WTC11 (cell line): Measurements from ENCODE around the gene GEMIN5. TPM values are rescaled to one million over a fixed set of nuclear protein-coding genes. Genes with fewer than 3 reads are reported as not detected.

ENCODE experiments used
- ATAC-seq: fragments of 200-7000 bp; cut with Tn5 transposase; 2 replicates; pipeline ENCODE4 v1.10.0; 2021; ENCODE audit warnings: mild to moderate bottlenecking, moderate library complexity
- CTCF ChIA-PET: fragments of 300-600 bp; sonication (Branson Sonifier 250); formaldehyde crosslinking; loops from one replicate; lab custom pipeline; 2021; ENCODE audit warnings: antibody characterized with exemption; lab: Charles Lee
- POLR2A ChIA-PET: fragments of 350-600 bp; sonication (Branson Sonifier 250); formaldehyde crosslinking; loops from one replicate; lab custom pipeline; 2021; ENCODE audit warnings: antibody characterized with exemption; lab: Charles Lee
- DNase-seq: peaks from one replicate; pipeline ENCODE4 v3.0.0; 2021; ENCODE audit warnings: low spot score
- H3K27ac Mint-ChIP-seq: 2 replicates; pipeline ENCODE4 v1.8.0; 2021; ENCODE audit warnings: mixed read lengths
- H3K27me3 Mint-ChIP-seq: 2 replicates; pipeline ENCODE4 v1.8.0; 2021; ENCODE audit warnings: low read depth, mild to moderate bottlenecking, moderate library complexity, mixed read lengths
- H3K36me3 Mint-ChIP-seq: 2 replicates; pipeline ENCODE4 v1.8.0; 2021; ENCODE audit warnings: mixed read lengths
- H3K4me1 Mint-ChIP-seq: 2 replicates; pipeline ENCODE4 v1.8.0; 2022; ENCODE audit warnings: mixed read lengths
- H3K4me3 Mint-ChIP-seq: 2 replicates; pipeline ENCODE4 v1.8.0; 2021; ENCODE audit warnings: mild to moderate bottlenecking, moderate library complexity, mixed read lengths
- H3K9me3 Mint-ChIP-seq: 2 replicates; pipeline ENCODE4 v1.8.0; 2021; ENCODE audit warnings: mixed read lengths
- CBFB ChIP-seq: sonication (generic); formaldehyde crosslinking; IDR thresholded peaks from 2 replicates; pipeline ENCODE4 v1.8.1; 2022; ENCODE audit warnings: mild to moderate bottlenecking, low read depth, missing genetic modification reagents
- CREB1 ChIP-seq: sonication (generic); formaldehyde crosslinking; IDR thresholded peaks from 2 replicates; pipeline ENCODE4 v1.8.0; 2023; ENCODE audit warnings: mild to moderate bottlenecking, missing genetic modification reagents
- ETV6 ChIP-seq: sonication (generic); formaldehyde crosslinking; IDR thresholded peaks from 2 replicates; pipeline ENCODE4 v1.8.1; 2022; ENCODE audit warnings: mild to moderate bottlenecking, missing genetic modification reagents
- JAZF1 ChIP-seq: fragments of 250-450 bp; sonication (Bioruptor Pico); IDR thresholded peaks from 2 replicates; pipeline ENCODE4 v1.9.0; 2021; ENCODE audit warnings: moderate library complexity, mild to moderate bottlenecking, inconsistent platforms
- NFATC4 ChIP-seq: fragments of 250-450 bp; sonication (Bioruptor Pico); IDR thresholded peaks from 2 replicates; pipeline ENCODE4 v1.9.0; 2021; ENCODE audit warnings: mild to moderate bottlenecking
- TEAD1 ChIP-seq: sonication (generic); formaldehyde crosslinking; IDR thresholded peaks from 2 replicates; pipeline ENCODE4 v1.8.0; 2022; ENCODE audit warnings: mild to moderate bottlenecking, missing genetic modification reagents
- ZNF263 ChIP-seq: sonication (generic); formaldehyde crosslinking; IDR thresholded peaks from 2 replicates; pipeline ENCODE4 v1.8.1; 2022; ENCODE audit warnings: low read depth, mild to moderate bottlenecking, moderate library complexity, missing genetic modification reagents
- total RNA-seq: library from RNA; stranded (reverse); gene quantifications from 3 replicates; pipeline ENCODE4 v1.2.3, GENCODE V29; 2021
- TF ChIP-seq, protein P1 (sequence below): sonication (generic); formaldehyde crosslinking; IDR thresholded peaks from 2 replicates; pipeline ENCODE4 v1.8.1; 2023; ENCODE audit warnings: mild to moderate bottlenecking, missing genetic modification reagents, moderate library complexity
- TF ChIP-seq, protein P2 (sequence below): sonication (generic); formaldehyde crosslinking; IDR thresholded peaks from 2 replicates; pipeline ENCODE4 v1.8.1; 2023; ENCODE audit warnings: mild to moderate bottlenecking, moderate library complexity, missing genetic modification reagents
- TF ChIP-seq, protein P3 (sequence below): sonication (generic); formaldehyde crosslinking; IDR thresholded peaks from 2 replicates; pipeline ENCODE4 v1.8.0; 2022; ENCODE audit warnings: mild to moderate bottlenecking, missing genetic modification reagents
- TF ChIP-seq, protein P4 (sequence below): sonication (generic); formaldehyde crosslinking; IDR thresholded peaks from 2 replicates; pipeline ENCODE4 v1.8.1; 2023; ENCODE audit warnings: mild to moderate bottlenecking, missing genetic modification reagents, borderline replicate concordance
- TF ChIP-seq, protein P5 (sequence below): sonication (generic); formaldehyde crosslinking; IDR thresholded peaks from 2 replicates; pipeline ENCODE4 v1.8.0; 2022; ENCODE audit warnings: mild to moderate bottlenecking, missing genetic modification reagents

The GEMIN5 gene
- total RNA-seq, 1 experiment from 2014 or later: 34.8 TPM

DNA sequence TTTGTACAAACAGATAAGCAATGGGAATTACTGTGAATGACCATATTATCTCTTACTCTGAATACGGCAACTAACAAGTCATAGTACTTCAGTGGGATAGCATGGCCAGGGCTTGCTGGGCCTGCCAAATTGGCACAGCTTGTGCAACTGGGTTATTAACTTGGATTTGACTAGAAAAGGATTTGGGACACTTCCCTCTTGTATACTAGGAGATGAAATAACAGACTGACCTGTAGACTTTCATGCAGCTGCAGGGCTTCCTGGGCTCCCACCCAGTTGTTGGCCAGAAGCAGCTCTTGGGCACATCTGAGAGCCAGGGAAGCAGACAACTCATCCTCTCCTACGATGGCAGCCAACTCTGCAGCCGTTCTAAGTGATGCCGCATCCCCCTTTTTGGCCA lies 39.8 kb downstream of the GEMIN5 start:
- H3K27me3 Mint-ChIP-seq: no peaks in the 10 kb centered on the region
- POLR2A ChIA-PET: no interaction called here
- H3K4me3 Mint-ChIP-seq: no peak overlapping the region
- H3K4me1 Mint-ChIP-seq: no peaks in the 10 kb centered on the region
- H3K9me3 Mint-ChIP-seq: no peaks in the 10 kb centered on the region
- H3K27ac Mint-ChIP-seq: no peak overlapping the region
- DNase-seq (no peak), ATAC-seq (no peak)
- H3K36me3 Mint-ChIP-seq: peaks cover 84% of the 10 kb centered on the region
- CTCF ChIA-PET: no interaction called here
- TF ChIP-seq, protein P1, sequence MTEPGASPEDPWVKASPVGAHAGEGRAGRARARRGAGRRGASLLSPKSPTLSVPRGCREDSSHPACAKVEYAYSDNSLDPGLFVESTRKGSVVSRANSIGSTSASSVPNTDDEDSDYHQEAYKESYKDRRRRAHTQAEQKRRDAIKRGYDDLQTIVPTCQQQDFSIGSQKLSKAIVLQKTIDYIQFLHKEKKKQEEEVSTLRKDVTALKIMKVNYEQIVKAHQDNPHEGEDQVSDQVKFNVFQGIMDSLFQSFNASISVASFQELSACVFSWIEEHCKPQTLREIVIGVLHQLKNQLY (CRISPR knock-in tag): no peak
- TF ChIP-seq, protein P2, sequence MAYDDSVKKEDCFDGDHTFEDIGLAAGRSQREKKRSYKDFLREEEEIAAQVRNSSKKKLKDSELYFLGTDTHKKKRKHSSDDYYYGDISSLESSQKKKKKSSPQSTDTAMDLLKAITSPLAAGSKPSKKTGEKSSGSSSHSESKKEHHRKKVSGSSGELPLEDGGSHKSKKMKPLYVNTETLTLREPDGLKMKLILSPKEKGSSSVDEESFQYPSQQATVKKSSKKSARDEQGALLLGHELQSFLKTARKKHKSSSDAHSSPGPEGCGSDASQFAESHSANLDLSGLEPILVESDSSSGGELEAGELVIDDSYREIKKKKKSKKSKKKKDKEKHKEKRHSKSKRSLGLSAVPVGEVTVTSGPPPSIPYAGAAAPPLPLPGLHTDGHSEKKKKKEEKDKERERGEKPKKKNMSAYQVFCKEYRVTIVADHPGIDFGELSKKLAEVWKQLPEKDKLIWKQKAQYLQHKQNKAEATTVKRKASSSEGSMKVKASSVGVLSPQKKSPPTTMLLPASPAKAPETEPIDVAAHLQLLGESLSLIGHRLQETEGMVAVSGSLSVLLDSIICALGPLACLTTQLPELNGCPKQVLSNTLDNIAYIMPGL (CRISPR knock-in tag): no peak
- no peak for TF ChIP-seq CBFB (CRISPR knock-in tag)

DNA sequence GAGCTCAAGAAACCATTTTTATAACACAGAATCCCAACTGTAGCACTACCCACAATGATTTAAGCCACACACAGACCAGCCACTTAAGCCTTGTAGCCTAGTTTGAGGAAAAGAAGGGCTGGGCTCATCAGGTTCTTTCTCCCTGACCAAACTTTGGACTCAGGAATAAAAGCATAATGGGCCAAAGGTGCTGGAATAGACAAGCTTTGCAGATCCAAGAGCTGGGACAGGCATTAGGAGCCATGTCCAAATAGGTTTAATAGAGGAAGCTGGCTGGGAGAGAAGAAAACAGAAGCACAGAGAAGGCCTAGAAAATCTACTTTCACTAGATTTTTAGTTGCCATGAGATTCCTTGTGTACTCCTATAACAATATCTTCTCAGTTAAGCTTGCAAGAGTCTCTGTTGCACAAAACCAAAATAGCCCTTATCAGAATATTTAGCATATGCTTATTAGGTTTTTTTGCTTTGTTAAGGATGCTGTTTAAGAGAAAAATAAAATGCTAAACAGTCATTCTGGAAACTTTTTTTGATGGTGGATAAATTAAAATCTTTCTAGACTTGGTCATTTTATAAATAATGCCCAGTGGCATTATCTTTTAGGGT lies 41.3 kb downstream of the GEMIN5 start:
- ChIA-PET CTCF (no interaction called here), POLR2A (no interaction called here)
- TF ChIP-seq ETV6 (CRISPR knock-in tag) (no peak), CREB1 (no peak), ZNF263 (no peak), TEAD1 (no peak), JAZF1 (CRISPR knock-in tag) (no peak), NFATC4 (CRISPR knock-in tag) (no peak)
- TF ChIP-seq, protein P3, sequence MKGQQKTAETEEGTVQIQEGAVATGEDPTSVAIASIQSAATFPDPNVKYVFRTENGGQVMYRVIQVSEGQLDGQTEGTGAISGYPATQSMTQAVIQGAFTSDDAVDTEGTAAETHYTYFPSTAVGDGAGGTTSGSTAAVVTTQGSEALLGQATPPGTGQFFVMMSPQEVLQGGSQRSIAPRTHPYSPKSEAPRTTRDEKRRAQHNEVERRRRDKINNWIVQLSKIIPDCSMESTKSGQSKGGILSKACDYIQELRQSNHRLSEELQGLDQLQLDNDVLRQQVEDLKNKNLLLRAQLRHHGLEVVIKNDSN (CRISPR knock-in tag): no peak
- TF ChIP-seq, protein P4, sequence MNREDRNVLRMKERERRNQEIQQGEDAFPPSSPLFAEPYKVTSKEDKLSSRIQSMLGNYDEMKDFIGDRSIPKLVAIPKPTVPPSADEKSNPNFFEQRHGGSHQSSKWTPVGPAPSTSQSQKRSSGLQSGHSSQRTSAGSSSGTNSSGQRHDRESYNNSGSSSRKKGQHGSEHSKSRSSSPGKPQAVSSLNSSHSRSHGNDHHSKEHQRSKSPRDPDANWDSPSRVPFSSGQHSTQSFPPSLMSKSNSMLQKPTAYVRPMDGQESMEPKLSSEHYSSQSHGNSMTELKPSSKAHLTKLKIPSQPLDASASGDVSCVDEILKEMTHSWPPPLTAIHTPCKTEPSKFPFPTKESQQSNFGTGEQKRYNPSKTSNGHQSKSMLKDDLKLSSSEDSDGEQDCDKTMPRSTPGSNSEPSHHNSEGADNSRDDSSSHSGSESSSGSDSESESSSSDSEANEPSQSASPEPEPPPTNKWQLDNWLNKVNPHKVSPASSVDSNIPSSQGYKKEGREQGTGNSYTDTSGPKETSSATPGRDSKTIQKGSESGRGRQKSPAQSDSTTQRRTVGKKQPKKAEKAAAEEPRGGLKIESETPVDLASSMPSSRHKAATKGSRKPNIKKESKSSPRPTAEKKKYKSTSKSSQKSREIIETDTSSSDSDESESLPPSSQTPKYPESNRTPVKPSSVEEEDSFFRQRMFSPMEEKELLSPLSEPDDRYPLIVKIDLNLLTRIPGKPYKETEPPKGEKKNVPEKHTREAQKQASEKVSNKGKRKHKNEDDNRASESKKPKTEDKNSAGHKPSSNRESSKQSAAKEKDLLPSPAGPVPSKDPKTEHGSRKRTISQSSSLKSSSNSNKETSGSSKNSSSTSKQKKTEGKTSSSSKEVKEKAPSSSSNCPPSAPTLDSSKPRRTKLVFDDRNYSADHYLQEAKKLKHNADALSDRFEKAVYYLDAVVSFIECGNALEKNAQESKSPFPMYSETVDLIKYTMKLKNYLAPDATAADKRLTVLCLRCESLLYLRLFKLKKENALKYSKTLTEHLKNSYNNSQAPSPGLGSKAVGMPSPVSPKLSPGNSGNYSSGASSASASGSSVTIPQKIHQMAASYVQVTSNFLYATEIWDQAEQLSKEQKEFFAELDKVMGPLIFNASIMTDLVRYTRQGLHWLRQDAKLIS (CRISPR knock-in tag): no peak
- TF ChIP-seq, protein P1 (CRISPR knock-in tag): no peak
- TF ChIP-seq, protein P5, sequence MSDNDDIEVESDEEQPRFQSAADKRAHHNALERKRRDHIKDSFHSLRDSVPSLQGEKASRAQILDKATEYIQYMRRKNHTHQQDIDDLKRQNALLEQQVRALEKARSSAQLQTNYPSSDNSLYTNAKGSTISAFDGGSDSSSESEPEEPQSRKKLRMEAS (CRISPR knock-in tag): no peak
- Mint-ChIP-seq H3K9me3 (no peaks in the 10 kb centered on the region), H3K27ac (no peak overlapping the region), H3K27me3 (no peaks in the 10 kb centered on the region), H3K36me3 (peaks cover 82% of the 10 kb centered on the region), H3K4me1 (no peaks in the 10 kb centered on the region), H3K4me3 (no peak overlapping the region)
- DNase-seq (no peak), ATAC-seq (no peak)
